Measurements from ENCODE around the gene SYNGR3. TPM values are rescaled to one million over a fixed set of nuclear protein-coding genes. Genes with fewer than 3 reads are reported as not detected.

SYNGR3 gene
- polyA plus RNA-seq, 1 experiment, result 1.8 TPM

DNA sequence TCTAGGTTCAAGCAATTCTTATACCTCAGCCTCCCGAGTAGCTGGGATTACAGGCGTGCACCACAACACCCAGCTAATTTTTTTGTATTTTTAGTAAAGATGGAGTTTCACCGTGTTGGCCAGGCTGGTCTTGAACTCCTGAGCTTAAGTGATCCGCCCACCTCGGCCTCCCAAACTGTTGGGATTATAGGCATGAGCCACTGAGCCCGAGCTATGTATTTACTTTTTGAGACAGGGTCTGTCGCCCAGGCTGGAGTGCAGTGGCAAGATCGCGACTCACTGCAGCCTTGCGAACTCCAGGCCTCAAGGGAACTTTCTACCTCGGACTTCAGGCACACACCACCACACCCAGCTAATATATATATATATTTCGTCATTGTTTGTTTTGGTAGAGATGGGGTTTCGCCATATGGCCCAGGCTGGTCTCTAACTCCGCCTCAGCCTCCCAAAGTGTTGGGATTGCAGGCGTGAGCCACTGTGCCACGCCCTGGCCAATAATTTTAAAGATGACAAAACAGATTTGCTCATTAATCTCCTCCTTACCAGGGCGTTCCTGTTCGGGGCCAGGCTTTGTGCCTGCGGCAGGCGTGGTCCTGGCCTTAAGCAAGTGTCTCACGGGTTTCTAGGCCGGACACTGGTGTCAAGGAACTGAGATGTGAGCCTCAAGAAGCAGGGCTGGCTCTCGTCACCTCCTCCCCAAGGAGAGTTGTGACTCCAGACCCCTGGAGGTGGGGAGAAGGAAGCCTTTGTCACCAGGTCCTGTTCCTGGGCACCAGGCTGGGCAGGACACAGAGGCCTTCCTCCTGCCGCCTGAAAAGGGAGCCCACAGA is 25.6 kb downstream of the SYNGR3 start:
- CTCF ChIA-PET, result no interaction called here
- TF ChIP-seq, protein P1, sequence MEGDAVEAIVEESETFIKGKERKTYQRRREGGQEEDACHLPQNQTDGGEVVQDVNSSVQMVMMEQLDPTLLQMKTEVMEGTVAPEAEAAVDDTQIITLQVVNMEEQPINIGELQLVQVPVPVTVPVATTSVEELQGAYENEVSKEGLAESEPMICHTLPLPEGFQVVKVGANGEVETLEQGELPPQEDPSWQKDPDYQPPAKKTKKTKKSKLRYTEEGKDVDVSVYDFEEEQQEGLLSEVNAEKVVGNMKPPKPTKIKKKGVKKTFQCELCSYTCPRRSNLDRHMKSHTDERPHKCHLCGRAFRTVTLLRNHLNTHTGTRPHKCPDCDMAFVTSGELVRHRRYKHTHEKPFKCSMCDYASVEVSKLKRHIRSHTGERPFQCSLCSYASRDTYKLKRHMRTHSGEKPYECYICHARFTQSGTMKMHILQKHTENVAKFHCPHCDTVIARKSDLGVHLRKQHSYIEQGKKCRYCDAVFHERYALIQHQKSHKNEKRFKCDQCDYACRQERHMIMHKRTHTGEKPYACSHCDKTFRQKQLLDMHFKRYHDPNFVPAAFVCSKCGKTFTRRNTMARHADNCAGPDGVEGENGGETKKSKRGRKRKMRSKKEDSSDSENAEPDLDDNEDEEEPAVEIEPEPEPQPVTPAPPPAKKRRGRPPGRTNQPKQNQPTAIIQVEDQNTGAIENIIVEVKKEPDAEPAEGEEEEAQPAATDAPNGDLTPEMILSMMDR (IDR thresholded peaks at IDR 0.05; ENCODE audit: low read depth, low read length), result no peak
- H3K27ac ChIP-seq (ENCODE audit: low read depth, low read length), result no peak overlapping the region

GRCh38 chr16:2015947-2016208 is 26.1 kb downstream of the SYNGR3 start:
- TF ChIP-seq, protein P1 (IDR thresholded peaks at IDR 0.05; ENCODE audit: low read depth, low read length), result no peak
- CTCF ChIA-PET, result interaction anchor here (0.8 to 1.6 kb wide), 3 partner anchors 8 to 124 kb away, joined by 3 to 8 read pairs (median 4); no protein-coding TSS in a partner anchor
- H3K4me3 ChIP-seq (ENCODE audit: low read depth, low read length), result no peak overlapping the region
- no peaks in the 10 kb centered on the region for H3K9me3 ChIP-seq (ENCODE audit: control insufficient read depth, insufficient read depth, low read length)
- peaks cover 5% of the 10 kb centered on the region for H3K27me3 ChIP-seq (ENCODE audit: control insufficient read depth, insufficient read depth, low read length)
- DNase-seq (ENCODE audit: low read depth, low spot score), result no peak
- POLR2A ChIA-PET, result interaction anchor here (0.7 to 1.2 kb wide), 3 partner anchors 51 to 139 kb away, joined by 3 to 5 read pairs (median 4); partner anchors contain the start of genes RPS2 and TRAF7
- H3K27ac ChIP-seq (ENCODE audit: low read depth, low read length), result no peak overlapping the region

More for the DNA sequence above, 25.6 kb downstream of the SYNGR3 start:
- Histone ChIP-seq H3K9me3 (ENCODE audit: control insufficient read depth, insufficient read depth, low read length) (no peaks in the 10 kb centered on the region), H3K4me3 (ENCODE audit: low read depth, low read length) (no peak overlapping the region), H3K27me3 (ENCODE audit: control insufficient read depth, insufficient read depth, low read length) (peaks cover 5% of the 10 kb centered on the region)
- no peak for DNase-seq (ENCODE audit: low read depth, low spot score)
- POLR2A ChIA-PET, result interaction anchor here (0.7 kb wide), 1 partner anchor 140 kb away, joined by 3 read pairs; the partner anchor contains the start of gene TRAF7

- CTCF ChIA-PET, result interaction anchor here (0.8 to 1.6 kb wide), 3 partner anchors 8 to 124 kb away, joined by 3 to 8 read pairs (median 4); no protein-coding TSS in a partner anchor
- Histone ChIP-seq H3K9me3 (ENCODE audit: control insufficient read depth, insufficient read depth, low read length) (no peaks in the 10 kb centered on the region), H3K4me3 (ENCODE audit: low read depth, low read length) (no peak overlapping the region), H3K27me3 (ENCODE audit: control insufficient read depth, insufficient read depth, low read length) (peaks cover 5% of the 10 kb centered on the region), H3K27ac (ENCODE audit: low read depth, low read length) (no peak overlapping the region)
- no peak for DNase-seq (ENCODE audit: low read depth, low spot score)
- TF ChIP-seq, protein P1 (IDR thresholded peaks at IDR 0.05; ENCODE audit: low read depth, low read length), result peak; percentile 45
- POLR2A ChIA-PET, result interaction anchor here (0.7 to 1.2 kb wide), 4 partner anchors 9 to 139 kb away, joined by 3 to 9 read pairs (median 4); partner anchors contain the start of genes RPS2 and TRAF7
These were observed 26.7 kb downstream of the SYNGR3 start for GRCh38 chr16:2016407-2016922.

DNA sequence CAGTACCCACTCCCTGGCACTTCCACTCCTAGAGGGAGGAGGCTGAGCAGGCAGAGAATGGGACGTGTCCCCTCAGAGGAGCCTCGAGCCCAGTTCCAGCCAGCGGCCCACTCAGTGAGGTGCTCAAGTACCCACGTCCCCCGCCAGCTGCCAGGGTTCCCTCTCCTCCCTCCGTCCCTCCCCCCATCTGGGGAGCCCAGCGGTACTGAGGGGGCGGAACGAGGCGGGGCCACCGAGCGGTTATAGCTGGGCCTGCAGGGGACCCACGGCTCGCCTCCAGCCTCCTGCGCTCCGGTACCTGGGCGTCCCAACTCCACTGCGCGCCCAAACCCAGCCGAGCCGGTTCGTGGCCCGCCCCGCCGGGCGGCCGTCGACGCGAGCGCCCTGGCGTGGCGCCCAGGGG is 29.7 kb downstream of the SYNGR3 start, which contains the start of gene NPW:
Gene NPW, plus strand, starts transcription at position 268 of the 403 bp plus-strand sequence.
- DNase-seq (ENCODE audit: low read depth, low spot score), result no peak
- peak within 1 kb of the TSS; percentile 4; the same call in 1 of the 2 replicates for H3K4me3 ChIP-seq (ENCODE audit: low read depth, low read length)
- POLR2A ChIA-PET, result interaction anchor here (0.6 kb wide), 1 partner anchor 136 kb away, joined by 3 read pairs; the partner anchor contains the start of gene TRAF7
- no peak within 1 kb of the TSS for H3K27ac ChIP-seq (ENCODE audit: low read depth, low read length)
- CTCF ChIA-PET, result interaction anchor here (1.6 kb wide), 1 partner anchor 37 kb away, joined by 3 read pairs; no protein-coding TSS in a partner anchor
- H3K27me3 ChIP-seq (ENCODE audit: control insufficient read depth, insufficient read depth, low read length), result peaks cover 5% of the 10 kb centered on the region
- TF ChIP-seq, protein P1 (IDR thresholded peaks at IDR 0.05; ENCODE audit: low read depth, low read length), result no peak
- H3K9me3 ChIP-seq (ENCODE audit: control insufficient read depth, insufficient read depth, low read length), result no peaks in the 10 kb centered on the region
